SU-DHL-6 (cell line): ENCODE results near the gene KLHL17.

Experiments
- H2AFZ ChIP-seq: fragments of 200-600 bp; sonication (generic); 2 replicates; pipeline ENCODE4 v1.6.1; 2014; ENCODE audit warnings: low read depth, mild to moderate bottlenecking, moderate library complexity, mixed read lengths, antibody characterized with exemption, low read length; ENCODE audit not compliant: severe bottlenecking
- H3F3A ChIP-seq: fragments of 200-600 bp; shearing (Covaris generic); 2 replicates; pipeline ENCODE4 v1.6.0; 2016; ENCODE audit warnings: antibody characterized with exemption, mild to moderate bottlenecking; ENCODE audit not compliant: insufficient read depth
- H3K27ac ChIP-seq: fragments of 200-600 bp; sonication (generic); 2 replicates; pipeline ENCODE4 v1.5.1; 2016; ENCODE audit warnings: low read depth, mild to moderate bottlenecking, low read length, moderate library complexity, mixed read lengths
- H3K27me3 ChIP-seq: fragments of 200-600 bp; sonication (generic), shearing (Covaris generic); 2 replicates; pipeline ENCODE4 v1.6.0; 2014; ENCODE audit warnings: mild to moderate bottlenecking, low read length
- H3K36me3 ChIP-seq: fragments of 200-600 bp; sonication (generic); 2 replicates; pipeline ENCODE4 v1.6.1; 2014; ENCODE audit warnings: mild to moderate bottlenecking, low read length, mixed read lengths
- H3K4me2 ChIP-seq: fragments of 300-600, 200-600 bp; shearing (Covaris generic), sonication (generic); 2 replicates; pipeline ENCODE4 v1.6.0; 2014; ENCODE audit warnings: low read length, low read depth, mild to moderate bottlenecking; ENCODE audit not compliant: poor library complexity, severe bottlenecking
- H3K4me3 ChIP-seq: fragments of 200-600 bp; sonication (generic); 2 replicates; pipeline ENCODE4 v1.5.1; 2014; ENCODE audit warnings: antibody characterized with exemption, low read length, mild to moderate bottlenecking, mixed read lengths; ENCODE audit not compliant: insufficient read depth, poor library complexity, severe bottlenecking
- H3K79me2 ChIP-seq: fragments of 200-600 bp; sonication (generic); 2 replicates; pipeline ENCODE4 v1.6.1; 2014; ENCODE audit warnings: mild to moderate bottlenecking, low read length, moderate library complexity; ENCODE audit not compliant: insufficient read depth
- H3K9ac ChIP-seq: fragments of 200-600 bp; sonication (generic); 2 replicates; pipeline ENCODE4 v1.7.0; 2014; ENCODE audit warnings: mild to moderate bottlenecking, low read length
- H3K9me2 ChIP-seq: fragments of 200-600 bp; sonication (generic); replicated peaks from 2 replicates; pipeline ENCODE4 v1.6.1; 2014; ENCODE audit warnings: low read length; ENCODE audit not compliant: insufficient read depth
- H3K9me3 ChIP-seq: fragments of 200-600 bp; sonication (generic); 2 replicates; pipeline ENCODE4 v1.6.1; 2014; ENCODE audit warnings: low read length, mixed read lengths; ENCODE audit not compliant: insufficient read depth
- H4K20me1 ChIP-seq: fragments of 200-600 bp; sonication (generic); 2 replicates; pipeline ENCODE4 v1.6.1; 2014; ENCODE audit warnings: low read depth, mild to moderate bottlenecking, antibody characterized with exemption, low read length, moderate library complexity, mixed read lengths
- EZH2phosphoT487 ChIP-seq: fragments of 200-600 bp; sonication (generic), shearing (Covaris generic); conservative IDR thresholded peaks from 2 replicates; pipeline ENCODE4 v1.6.1; 2018; ENCODE audit warnings: mild to moderate bottlenecking, antibody characterized with exemption, low read length, moderate library complexity, mixed read lengths
- TF ChIP-seq, protein P1 (sequence below): fragments of 200-600 bp; sonication (generic); IDR thresholded peaks from one replicate; pipeline ENCODE4 v1.5.1; 2017; ENCODE audit warnings: antibody characterized with exemption, mild to moderate bottlenecking, low read length, moderate library complexity; ENCODE audit not compliant: insufficient read depth, poor library complexity, severe bottlenecking

KLHL17 gene

DNA sequence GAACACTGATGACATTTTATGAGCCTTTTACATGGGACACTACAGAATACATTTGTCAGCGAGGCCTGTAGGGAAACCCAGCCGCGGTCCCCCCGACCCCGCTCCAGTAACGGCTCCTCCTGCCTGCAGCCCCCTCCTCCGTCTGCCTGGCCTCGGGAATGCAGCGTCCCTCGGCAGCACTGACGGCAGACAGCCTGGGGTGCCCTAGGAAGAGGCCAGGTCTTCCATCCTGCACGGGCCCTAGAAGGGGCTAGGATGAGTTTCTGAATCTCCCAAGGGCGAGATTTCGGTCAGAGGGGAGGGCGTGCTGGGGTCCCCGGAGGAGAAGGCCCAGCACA, 28.2 kb upstream of the KLHL17 start:
- TF ChIP-seq, protein P1, sequence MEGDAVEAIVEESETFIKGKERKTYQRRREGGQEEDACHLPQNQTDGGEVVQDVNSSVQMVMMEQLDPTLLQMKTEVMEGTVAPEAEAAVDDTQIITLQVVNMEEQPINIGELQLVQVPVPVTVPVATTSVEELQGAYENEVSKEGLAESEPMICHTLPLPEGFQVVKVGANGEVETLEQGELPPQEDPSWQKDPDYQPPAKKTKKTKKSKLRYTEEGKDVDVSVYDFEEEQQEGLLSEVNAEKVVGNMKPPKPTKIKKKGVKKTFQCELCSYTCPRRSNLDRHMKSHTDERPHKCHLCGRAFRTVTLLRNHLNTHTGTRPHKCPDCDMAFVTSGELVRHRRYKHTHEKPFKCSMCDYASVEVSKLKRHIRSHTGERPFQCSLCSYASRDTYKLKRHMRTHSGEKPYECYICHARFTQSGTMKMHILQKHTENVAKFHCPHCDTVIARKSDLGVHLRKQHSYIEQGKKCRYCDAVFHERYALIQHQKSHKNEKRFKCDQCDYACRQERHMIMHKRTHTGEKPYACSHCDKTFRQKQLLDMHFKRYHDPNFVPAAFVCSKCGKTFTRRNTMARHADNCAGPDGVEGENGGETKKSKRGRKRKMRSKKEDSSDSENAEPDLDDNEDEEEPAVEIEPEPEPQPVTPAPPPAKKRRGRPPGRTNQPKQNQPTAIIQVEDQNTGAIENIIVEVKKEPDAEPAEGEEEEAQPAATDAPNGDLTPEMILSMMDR = no peak
- no peak for TF ChIP-seq EZH2phosphoT487
- Histone ChIP-seq H3K27ac (no peak overlapping the region), H3K4me2 (no peak overlapping the region), H3K9me2 (no peaks in the 10 kb centered on the region), H3K9me3 (no peaks in the 10 kb centered on the region), H3K9ac (no peak overlapping the region), H3K27me3 (no peaks in the 10 kb centered on the region), H3K4me3 (no peak overlapping the region), H3F3A (no peaks in the 10 kb centered on the region), H4K20me1 (no peaks in the 10 kb centered on the region), H3K36me3 (no peaks in the 10 kb centered on the region), H3K79me2 (no peaks in the 10 kb centered on the region), H2AFZ (no peak overlapping the region)

DNA sequence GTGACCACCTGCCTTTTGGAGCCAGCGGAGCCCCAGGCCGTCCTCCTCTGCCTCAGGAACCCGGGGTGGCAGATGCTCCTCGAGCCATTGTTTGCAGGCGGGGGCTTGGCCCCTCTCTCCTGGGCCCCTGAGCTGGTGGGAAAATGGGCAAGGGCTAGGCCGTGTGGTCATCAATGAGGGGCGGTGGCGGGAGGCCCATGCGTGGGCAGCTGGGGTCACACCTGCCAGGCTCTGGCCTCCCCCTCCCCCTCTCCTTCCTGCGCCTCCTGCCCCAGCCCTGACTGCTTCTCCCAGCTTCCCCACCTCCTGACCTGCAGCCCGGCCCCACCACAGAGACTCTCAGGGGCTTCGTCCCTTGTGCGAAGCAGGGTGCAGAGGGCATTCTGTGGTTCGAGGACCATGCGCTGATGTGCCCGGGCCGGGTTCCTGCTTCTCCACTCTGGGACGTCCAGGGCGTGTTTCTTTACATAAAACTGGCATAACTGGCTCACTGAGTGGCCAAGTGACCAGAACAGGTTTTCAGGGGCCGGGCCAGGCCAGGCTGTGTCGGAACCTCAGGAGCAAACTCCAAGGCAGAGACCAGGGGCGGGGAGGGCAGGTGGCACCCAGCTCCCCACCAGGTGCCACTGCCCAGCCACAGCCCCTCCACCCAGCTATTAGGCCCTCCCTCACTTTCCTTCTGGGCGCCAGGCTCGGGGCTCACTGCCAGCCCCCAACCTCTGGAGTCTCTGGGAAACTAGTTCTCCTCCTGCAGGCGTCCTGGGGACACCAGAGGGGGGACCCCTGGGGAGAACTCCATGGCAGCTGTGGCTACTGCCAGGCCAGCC, 27.4 kb upstream of the KLHL17 start:
- Histone ChIP-seq H3K4me2 (no peak overlapping the region), H2AFZ (no peak overlapping the region), H4K20me1 (no peaks in the 10 kb centered on the region), H3K9ac (no peak overlapping the region), H3F3A (no peaks in the 10 kb centered on the region), H3K27ac (no peak overlapping the region), H3K4me3 (no peak overlapping the region), H3K27me3 (no peaks in the 10 kb centered on the region), H3K79me2 (no peaks in the 10 kb centered on the region), H3K9me2 (no peaks in the 10 kb centered on the region), H3K9me3 (no peaks in the 10 kb centered on the region), H3K36me3 (no peaks in the 10 kb centered on the region)
- TF ChIP-seq, protein P1 = no peak
- TF ChIP-seq EZH2phosphoT487 = no peak

DNA sequence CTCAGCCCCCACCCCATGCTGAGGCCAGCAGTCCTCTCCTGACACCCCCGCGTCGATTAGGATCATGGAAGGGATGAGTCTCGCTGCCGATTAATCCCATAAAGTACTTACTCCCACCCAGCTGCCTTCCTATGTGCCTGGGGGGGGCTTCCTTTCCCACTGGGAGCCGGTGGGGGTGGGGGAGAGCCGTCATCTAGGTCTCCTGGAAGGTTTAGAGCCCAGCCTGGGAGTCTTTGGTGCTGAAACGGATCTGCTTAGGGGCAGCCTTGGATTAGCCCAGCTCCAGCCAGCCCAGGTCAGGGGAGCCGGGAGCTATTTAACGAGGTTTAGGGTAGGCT, 26.8 kb upstream of the KLHL17 start:
- Histone ChIP-seq H3K36me3 (no peaks in the 10 kb centered on the region), H3K9me2 (no peaks in the 10 kb centered on the region), H3K27me3 (no peaks in the 10 kb centered on the region), H3K4me3 (no peak overlapping the region), H3K9ac (no peak overlapping the region), H3K79me2 (no peaks in the 10 kb centered on the region), H3F3A (no peaks in the 10 kb centered on the region), H3K9me3 (no peaks in the 10 kb centered on the region), H3K4me2 (no peak overlapping the region), H2AFZ (no peak overlapping the region), H4K20me1 (no peaks in the 10 kb centered on the region), H3K27ac (no peak overlapping the region)
- TF ChIP-seq EZH2phosphoT487 = no peak
- TF ChIP-seq, protein P1 = no peak
